Erythroblast (primary cell): ENCODE data around the gene TOX2.

Experiments
- DNase-seq, 2 experiments: peaks; one replicate each; lab custom pipeline; 2025; lab: John Stamatoyannopoulos, UW
- GATA1 ChIP-seq: IDR thresholded peaks from 2 replicates; pipeline ENCODE4 v1.6.1; 2011; ENCODE audit warnings: low read depth, mild to moderate bottlenecking, control low read depth, low read length, moderate library complexity
- POLR2A ChIP-seq: IDR thresholded peaks from 2 replicates; pipeline ENCODE4 v1.6.1; 2011; ENCODE audit warnings: mild to moderate bottlenecking, low read length

The TOX2 gene

GRCh38 chr20:44118185-44119033 lies 203.8 kb downstream of the TOX2 start:
- TF ChIP-seq POLR2A, result no peak
- no peak for TF ChIP-seq GATA1
- no peak for DNase-seq
